Stimulated activated CD8-positive, alpha-beta memory T cell treated with anti-CD3 and anti-CD28 coated beads, Interleukin-12 subunit alpha, Interleukin-12 subunit beta, amount 100 ng/mL, for 24 hours (primary cell): ENCODE data around the gene RBMS1.

ENCODE experiments used
- DNase-seq: peaks from one replicate; pipeline ENCODE4 v3.0.0-alpha.2; 2020; ENCODE audit errors: extremely low read depth

The RBMS1 gene

DNA sequence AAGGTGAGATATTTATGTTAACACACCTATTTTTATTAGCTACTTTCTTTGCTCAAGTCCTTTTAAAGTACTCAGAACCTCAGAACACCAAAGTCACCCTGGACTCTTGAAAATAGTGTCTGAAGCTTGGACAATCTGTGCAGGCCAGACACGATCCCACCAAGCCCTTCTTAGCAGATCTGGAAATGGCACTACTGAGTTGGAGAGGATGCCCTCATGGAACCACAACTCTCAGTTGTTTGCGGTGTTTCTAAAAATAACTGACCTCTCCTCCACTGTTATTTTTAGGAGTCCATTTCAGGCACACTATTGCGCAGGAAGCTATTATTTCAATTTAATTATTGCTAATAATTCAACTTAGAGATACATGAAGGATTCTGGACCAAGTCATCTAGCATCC lies 190.1 kb downstream of the RBMS1 start:
- DNase-seq: no peak

DNA sequence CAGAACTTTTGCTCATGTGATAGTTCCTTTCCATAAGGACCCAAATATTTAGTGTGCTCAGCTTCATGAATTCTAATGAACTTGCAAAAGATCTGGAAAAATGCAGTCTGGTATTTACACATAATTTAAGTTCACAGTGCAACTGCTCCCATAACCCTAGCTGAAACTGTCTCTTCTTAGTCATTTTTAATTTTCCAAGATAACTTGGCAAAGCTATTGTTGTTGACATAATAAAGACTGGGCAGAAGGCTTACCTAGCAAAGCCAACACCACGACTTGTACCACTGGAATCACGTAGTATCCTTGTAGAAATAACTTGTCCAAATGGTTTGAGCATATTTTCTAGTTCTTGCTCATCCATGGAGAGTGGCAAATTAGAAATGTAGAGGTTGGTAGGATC lies 190.5 kb downstream of the RBMS1 start:
- no peak for DNase-seq

- DNase-seq: no peak
Measured at GRCh38 chr2:160301420-160301819, 192.2 kb downstream of the RBMS1 start.

DNA sequence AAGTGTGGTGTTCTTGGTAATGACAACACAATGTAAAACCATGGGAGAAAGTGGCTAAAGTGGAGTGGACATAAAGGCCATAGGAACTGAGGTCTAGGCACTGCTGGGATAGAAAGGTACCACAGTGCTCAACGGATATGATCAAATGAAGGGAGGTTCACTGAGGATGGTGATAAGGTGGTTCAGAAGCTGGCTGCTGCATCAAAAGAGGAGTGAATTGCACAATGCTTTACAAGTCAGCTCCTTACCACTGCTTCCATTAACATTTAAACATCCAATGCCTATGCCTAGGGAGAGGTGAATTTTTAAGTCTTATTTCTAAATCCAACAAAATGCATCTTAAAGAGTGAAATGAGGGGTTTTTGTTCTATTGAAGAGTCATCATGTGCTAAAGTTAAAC lies 193.4 kb downstream of the RBMS1 start:
- no peak for DNase-seq

DNA sequence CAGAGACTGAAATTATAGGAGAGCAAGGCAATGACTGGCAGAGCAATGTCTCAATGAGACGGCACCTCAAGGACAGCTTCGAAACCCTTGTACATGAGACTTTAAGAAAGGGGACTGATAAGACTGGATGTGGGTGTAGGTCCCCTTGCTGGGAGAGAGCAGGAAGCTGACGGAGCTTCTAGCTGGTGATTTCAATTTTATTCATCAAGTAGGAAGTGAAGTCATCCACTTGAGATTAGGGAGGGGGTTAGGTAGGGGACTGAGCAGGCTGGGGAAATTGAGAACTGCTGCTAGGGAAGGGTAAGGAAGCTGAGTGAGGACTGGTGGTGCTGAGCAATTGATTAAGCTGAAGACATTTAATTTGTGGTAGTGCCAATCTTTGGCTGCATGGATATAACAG lies 194.1 kb downstream of the RBMS1 start:
- DNase-seq: no peak

DNA sequence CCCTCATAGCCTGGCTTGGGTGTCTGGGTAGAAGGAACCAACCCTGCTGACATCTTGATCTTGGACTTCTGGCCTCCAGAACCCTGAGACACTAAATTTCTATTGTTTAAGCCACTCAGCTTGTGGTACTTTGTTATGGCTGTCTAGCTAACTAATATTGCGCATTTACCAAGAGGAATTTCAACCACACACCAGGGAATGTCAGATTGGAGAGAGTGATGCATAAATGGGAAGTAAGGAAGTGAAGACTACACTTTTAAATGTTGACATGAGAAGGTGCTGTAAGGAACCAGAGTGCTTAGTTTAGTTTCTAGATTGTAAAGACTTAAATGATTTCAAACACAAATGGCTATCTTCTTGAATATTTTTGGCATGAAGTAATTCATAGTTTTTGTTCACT lies 194.6 kb downstream of the RBMS1 start:
- DNase-seq: no peak

GRCh38 chr2:160295519-160296207 lies 197.9 kb downstream of the RBMS1 start:
- DNase-seq: no peak

DNA sequence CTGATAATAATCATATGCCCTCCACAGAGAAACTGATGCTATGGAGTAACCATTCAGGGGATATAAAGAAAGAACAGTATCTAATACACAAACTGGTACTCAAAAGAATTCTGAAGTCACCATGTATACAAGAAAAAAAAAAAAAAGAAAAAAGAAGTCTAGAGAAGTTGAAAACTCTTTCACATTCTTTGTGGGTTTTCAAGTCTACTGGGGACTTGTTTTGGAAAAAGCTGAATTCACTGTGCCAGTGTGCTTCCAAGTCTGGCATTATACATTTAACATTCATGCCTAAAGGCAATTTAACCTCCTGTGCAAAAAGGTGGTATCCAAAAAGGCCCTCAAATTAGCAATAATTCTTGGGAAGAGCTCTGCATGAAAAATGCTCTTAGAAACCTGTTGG lies 198.7 kb downstream of the RBMS1 start:
- DNase-seq: no peak

DNA sequence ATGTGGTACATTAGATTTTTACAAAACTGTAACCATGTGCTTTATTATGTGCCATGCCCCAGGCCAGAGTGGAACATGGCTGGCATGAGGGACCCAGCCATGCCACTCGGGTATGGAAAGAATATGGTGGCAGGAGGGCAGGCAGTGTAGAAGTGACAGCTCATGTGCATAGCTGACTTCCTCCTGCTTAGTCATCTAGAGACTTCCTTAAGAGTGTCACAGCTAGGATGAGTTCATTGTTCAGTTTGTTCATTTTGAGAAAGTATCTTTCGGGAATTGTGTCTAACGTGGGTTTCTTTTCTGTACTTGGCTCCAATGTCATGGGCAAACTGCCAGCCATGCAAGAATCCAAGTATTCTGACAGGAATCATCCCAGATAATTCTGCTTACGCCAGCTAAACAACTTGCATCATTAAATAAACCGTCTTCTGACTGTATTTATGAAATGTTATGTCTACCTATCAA lies 199.2 kb downstream of the RBMS1 start:
- no peak for DNase-seq

- no peak for DNase-seq
Measured at GRCh38 chr2:160293391-160294091, 200.1 kb downstream of the RBMS1 start.

DNA sequence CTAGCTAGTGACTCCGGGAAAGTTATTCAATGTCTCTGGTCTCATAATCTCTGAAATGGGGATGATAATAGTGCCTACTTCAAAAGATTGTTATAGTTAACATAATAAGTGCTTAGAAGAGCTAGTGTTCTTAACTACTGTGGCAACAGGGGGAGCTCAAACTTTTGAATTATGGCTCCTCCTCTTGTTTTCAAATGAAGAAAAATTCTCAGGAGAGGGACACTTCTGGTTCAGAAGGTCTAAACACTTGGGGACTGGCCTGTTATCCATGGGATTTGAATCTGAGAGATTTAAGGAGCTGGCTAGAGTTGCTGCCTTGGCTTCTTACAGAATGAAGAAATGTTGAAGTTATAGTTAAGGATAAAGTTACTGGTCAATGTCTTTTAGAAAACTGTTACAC lies 201.4 kb downstream of the RBMS1 start:
- no peak for DNase-seq

- no peak for DNase-seq
Measured at GRCh38 chr2:160291382-160291781, 202.2 kb downstream of the RBMS1 start.

- DNase-seq: no peak
Measured at GRCh38 chr2:160290598-160290997, 203.0 kb downstream of the RBMS1 start.

- no peak for DNase-seq
Measured at GRCh38 chr2:160289831-160290230, 203.8 kb downstream of the RBMS1 start.

- no peak for DNase-seq
Measured at GRCh38 chr2:160289126-160289525, 204.5 kb downstream of the RBMS1 start.

GRCh38 chr2:160288324-160288723 lies 205.3 kb downstream of the RBMS1 start:
- no peak for DNase-seq

- DNase-seq: no peak
Measured at GRCh38 chr2:160287476-160287875, 206.1 kb downstream of the RBMS1 start.

DNA sequence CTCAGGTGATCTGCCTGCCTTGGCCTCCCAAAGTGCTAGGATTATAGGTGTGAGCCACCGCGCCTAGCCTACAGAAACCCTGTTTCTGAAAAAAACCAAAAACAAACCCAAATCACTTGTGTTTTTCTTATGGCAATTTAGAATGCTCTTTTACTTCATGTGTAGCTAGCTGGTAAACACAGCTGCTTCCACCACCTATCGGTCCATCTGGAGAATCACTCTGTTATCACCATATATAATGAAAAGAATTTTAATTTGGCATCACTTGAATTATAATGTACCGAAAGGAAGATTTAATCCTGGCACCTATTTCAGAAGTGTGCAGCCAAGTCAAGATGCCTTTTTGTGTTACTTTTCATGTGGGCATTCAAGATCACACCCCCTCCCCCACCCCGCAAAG lies 207.1 kb downstream of the RBMS1 start:
- no peak for DNase-seq

DNA sequence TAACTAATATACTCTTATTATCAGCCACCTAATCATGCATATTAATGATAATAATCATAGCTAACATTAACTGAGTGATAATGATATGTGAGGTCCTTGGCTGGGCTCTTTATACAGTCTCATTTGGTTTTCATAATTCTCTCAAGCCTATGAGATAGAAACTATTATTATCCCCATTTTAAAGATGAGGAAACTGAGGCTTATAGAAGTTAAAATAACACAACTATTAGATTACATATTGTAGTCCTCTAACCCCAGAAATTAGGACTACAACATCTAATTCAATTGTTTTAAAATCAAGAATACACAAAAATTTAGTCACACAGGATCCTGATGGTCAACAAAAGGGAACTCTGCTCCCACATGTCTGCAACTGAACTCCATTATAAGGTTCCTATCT lies 209.9 kb downstream of the RBMS1 start:
- no peak for DNase-seq

DNA sequence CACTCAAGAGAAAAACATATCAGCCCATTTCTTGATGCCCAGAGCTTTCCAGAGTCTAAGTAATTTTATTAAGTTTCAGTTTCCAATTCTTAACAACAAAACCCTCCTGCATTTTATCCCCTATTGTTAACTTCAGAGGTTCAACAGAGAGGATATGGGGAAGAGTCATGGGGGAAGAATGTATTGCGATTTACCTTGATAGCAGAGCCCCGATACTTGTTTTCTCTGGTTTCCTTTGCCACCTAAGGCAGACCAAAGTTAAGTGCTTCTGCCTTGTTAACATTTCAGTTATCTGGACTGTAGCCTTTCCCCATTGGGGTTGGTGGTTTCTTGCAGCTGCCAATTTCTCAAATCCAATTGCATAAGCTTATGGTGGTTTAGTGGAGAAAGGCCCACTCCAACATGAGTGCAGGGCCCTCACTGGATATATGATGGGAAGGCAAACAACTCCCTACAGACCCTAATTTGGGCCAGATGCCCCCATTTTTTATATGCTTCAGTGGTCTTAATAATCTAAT lies 211.5 kb downstream of the RBMS1 start:
- DNase-seq: no peak

GRCh38 chr2:160281213-160281612 lies 212.4 kb downstream of the RBMS1 start:
- no peak for DNase-seq

GRCh38 chr2:160279813-160280465 lies 213.7 kb downstream of the RBMS1 start:
- no peak for DNase-seq

DNA sequence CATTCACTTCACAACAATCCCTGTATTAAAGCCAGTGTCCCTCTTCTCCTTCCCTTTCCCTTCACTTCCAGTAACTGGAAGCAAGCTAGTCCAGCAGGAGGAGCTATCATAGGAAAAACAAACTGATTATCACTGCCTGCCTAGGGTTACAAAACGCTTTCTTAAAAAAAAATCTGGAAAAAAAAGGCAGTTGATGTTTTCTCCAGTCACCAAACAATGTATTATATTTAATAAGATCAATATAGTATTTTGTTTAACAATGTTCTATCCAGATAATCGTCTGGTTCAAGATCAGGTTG lies 214.8 kb downstream of the RBMS1 start:
- DNase-seq: no peak
